H1 (cell line): Measurements from ENCODE around the gene EXD3. TPM values are rescaled to one million over a fixed set of nuclear protein-coding genes. Genes with fewer than 3 reads are reported as not detected.

ENCODE experiments used
- CTCF ChIA-PET: fragments of 300-600 bp; sonication (Branson Sonifier 250); formaldehyde crosslinking; loops from one replicate; lab custom pipeline; 2021; ENCODE audit not compliant: partially characterized antibody; lab: Charles Lee
- POLR2A ChIA-PET: fragments of 300-600 bp; sonication (Branson Sonifier 250); formaldehyde crosslinking; loops from one replicate; lab custom pipeline; 2021; ENCODE audit warnings: inconsistent platforms; ENCODE audit not compliant: partially characterized antibody; lab: Charles Lee
- DNase-seq, 2 experiments: peaks; one replicate each; pipeline versions ENCODE4 v3.0.0 to v3.0.0-alpha.2; 2010 to 2022; ENCODE audit warnings: low spot score in 2 of 2, low read depth in 1 of 2, mixed read lengths in 1 of 2
- FAIRE-seq: peaks from 2 replicates; lab custom pipeline; 2011; peaks lifted over from hg19 to GRCh38; lab: Jason Lieb, UNC
- H2AFZ ChIP-seq: 2 replicates; pipeline ENCODE4 v1.8.1; 2012; ENCODE audit warnings: low read length, inconsistent platforms
- H2AK5ac ChIP-seq: 2 replicates; pipeline ENCODE4 v1.6.1; 2013; ENCODE audit warnings: low read depth, low read length
- H2BK120ac ChIP-seq: replicated peaks from 2 replicates; pipeline ENCODE3; 2013; ENCODE audit warnings: low read depth, low read length, inconsistent platforms
- H2BK12ac ChIP-seq: 2 replicates; pipeline ENCODE4 v1.6.1; 2013; ENCODE audit warnings: low read depth, low read length
- H2BK15ac ChIP-seq: 2 replicates; pipeline ENCODE4 v1.6.1; 2013; ENCODE audit warnings: low read length
- H2BK20ac ChIP-seq: 2 replicates; pipeline ENCODE4 v1.6.1; 2013; ENCODE audit warnings: low read length
- H2BK5ac ChIP-seq: 2 replicates; pipeline ENCODE4 v1.6.1; 2013; ENCODE audit warnings: low read depth, low read length
- H3K14ac ChIP-seq: 2 replicates; pipeline ENCODE4 v1.6.1; 2013; ENCODE audit warnings: inconsistent platforms; ENCODE audit not compliant: insufficient read length
- H3K18ac ChIP-seq: 2 replicates; pipeline ENCODE4 v1.6.1; 2013; ENCODE audit warnings: low read length; ENCODE audit errors: extremely low read depth
- H3K23ac ChIP-seq: 2 replicates; pipeline ENCODE4 v1.6.1; 2013; ENCODE audit warnings: inconsistent platforms; ENCODE audit not compliant: insufficient read length
- H3K23me2 ChIP-seq: 2 replicates; pipeline ENCODE4 v1.6.1; 2013; ENCODE audit warnings: low read depth, low read length
- H3K27ac ChIP-seq: 2 replicates; pipeline ENCODE4 v1.6.1; 2011; ENCODE audit warnings: low read depth, low read length, inconsistent platforms
- H3K27me3 ChIP-seq, 4 experiments: replicated peaks in 1 of 4; 1 replicate in 1 of 4; 2 replicates in 3 of 4; pipeline versions ENCODE4 v1.6.1 to v1.8.1; 2011 to 2013; ENCODE audit warnings: low read length in 3 of 4, mild to moderate bottlenecking in 3 of 4, inconsistent platforms in 2 of 4, mixed read lengths in 2 of 4, moderate library complexity in 1 of 4; ENCODE audit not compliant: control insufficient read depth in 3 of 4, insufficient read depth in 3 of 4; ENCODE audit errors: extremely low read depth in 1 of 4
- H3K36me3 ChIP-seq, 4 experiments: 2 replicates each; pipeline versions ENCODE4 v1.6.1 to v1.8.1; 2011 to 2013; ENCODE audit warnings: mild to moderate bottlenecking in 4 of 4, low read length in 3 of 4, moderate library complexity in 2 of 4, control low read depth in 1 of 4, inconsistent platforms in 1 of 4; ENCODE audit not compliant: insufficient read depth in 4 of 4, control insufficient read depth in 2 of 4
- H3K4ac ChIP-seq: replicated peaks from 2 replicates; pipeline ENCODE3; 2013; ENCODE audit warnings: low read length, low read depth, mixed read lengths, inconsistent platforms; ENCODE audit not compliant: insufficient read length
- H3K4me1 ChIP-seq, 4 experiments: replicated peaks in 1 of 4; 1 replicate in 1 of 4; 2 replicates in 3 of 4; pipeline versions ENCODE4 v1.6.1 to v1.8.1; 2011 to 2013; ENCODE audit warnings: low read length in 3 of 4, inconsistent platforms in 2 of 4, mixed read lengths in 1 of 4; ENCODE audit not compliant: insufficient read depth in 4 of 4, control insufficient read depth in 3 of 4
- H3K4me2 ChIP-seq, 2 experiments: 2 replicates each; pipeline versions ENCODE4 v1.6.1 to v1.8.1; 2011 to 2013; ENCODE audit warnings: low read depth in 2 of 2, low read length in 2 of 2, control low read depth in 1 of 2, inconsistent platforms in 1 of 2, mild to moderate bottlenecking in 1 of 2; ENCODE audit not compliant: insufficient read depth in 1 of 2
- H3K4me3 ChIP-seq, 4 experiments: fragments of 200-600, 300-600 bp in 1 of 4; sonication (generic), shearing (Covaris generic), sonication (Bioruptor Twin) in 1 of 4; 2 replicates each; pipeline versions ENCODE4 v1.5.1 to v1.8.1; 2011 to 2016; ENCODE audit warnings: low read length in 4 of 4, low read depth in 3 of 4, control low read depth in 2 of 4, inconsistent platforms in 2 of 4, mild to moderate bottlenecking in 2 of 4, mixed read lengths in 1 of 4, moderate library complexity in 1 of 4; ENCODE audit not compliant: insufficient read depth in 2 of 4; ENCODE audit errors: extremely low read depth in 1 of 4
- H3K56ac ChIP-seq: replicated peaks from 2 replicates; pipeline ENCODE3; 2013; ENCODE audit warnings: low read depth, mild to moderate bottlenecking, mixed read lengths, low read length, inconsistent platforms; ENCODE audit not compliant: insufficient read length
- H3K79me1 ChIP-seq: 2 replicates; pipeline ENCODE4 v1.6.1; 2013; ENCODE audit warnings: low read depth, low read length, control low read depth
- H3K79me2 ChIP-seq, 2 experiments: 2 replicates each; pipeline versions ENCODE4 v1.6.1 to v1.8.1; 2012 to 2013; ENCODE audit warnings: low read length in 2 of 2, mild to moderate bottlenecking in 2 of 2, inconsistent platforms in 1 of 2; ENCODE audit not compliant: insufficient read depth in 2 of 2, control insufficient read depth in 1 of 2
- H3K9ac ChIP-seq, 4 experiments: replicated peaks in 1 of 4; 1 replicate in 1 of 4; 2 replicates in 3 of 4; pipeline versions ENCODE4 v1.6.1 to v1.8.1; 2011 to 2013; ENCODE audit warnings: low read depth in 3 of 4, low read length in 3 of 4, control low read depth in 2 of 4, mild to moderate bottlenecking in 2 of 4, moderate library complexity in 2 of 4, inconsistent platforms in 1 of 4; ENCODE audit errors: extremely low read depth in 1 of 4
- H3K9me3 ChIP-seq, 2 experiments: 2 replicates each; pipeline versions ENCODE4 v1.6.1 to v1.8.1; 2012 to 2013; ENCODE audit warnings: mild to moderate bottlenecking in 2 of 2, moderate library complexity in 2 of 2, control low read depth in 1 of 2, inconsistent platforms in 1 of 2, low read depth in 1 of 2, low read length in 1 of 2, mixed read lengths in 1 of 2; ENCODE audit not compliant: insufficient read depth in 2 of 2
- H4K20me1 ChIP-seq, 2 experiments: replicated peaks in 1 of 2; 2 replicates each; pipeline versions ENCODE3 to v1.8.1; 2011 to 2013; ENCODE audit warnings: inconsistent platforms in 2 of 2, low read length in 2 of 2, mild to moderate bottlenecking in 1 of 2; ENCODE audit not compliant: insufficient read depth in 2 of 2, control insufficient read depth in 1 of 2
- H4K5ac ChIP-seq: 2 replicates; pipeline ENCODE4 v1.6.1; 2013; ENCODE audit warnings: low read length, low read depth, mixed read lengths, inconsistent platforms; ENCODE audit not compliant: insufficient read length
- H4K8ac ChIP-seq: 2 replicates; pipeline ENCODE4 v1.8.0; 2013; ENCODE audit warnings: mild to moderate bottlenecking, moderate library complexity, low read length, inconsistent platforms; ENCODE audit not compliant: insufficient read depth; ENCODE audit errors: extremely low read depth
- H4K91ac ChIP-seq: replicated peaks from 2 replicates; pipeline ENCODE3; 2013; ENCODE audit warnings: low read length, mixed read lengths, inconsistent platforms; ENCODE audit not compliant: insufficient read length
- BCL11A ChIP-seq, 2 experiments: IDR thresholded peaks; one replicate each; pipeline ENCODE4 v1.6.1; 2011; ENCODE audit warnings: low read depth in 2 of 2, low read length in 2 of 2, mild to moderate bottlenecking in 2 of 2
- POLR2A ChIP-seq, 2 experiments: IDR thresholded peaks; 1 replicate in 1 of 2; 2 replicates in 1 of 2; pipeline ENCODE4 v1.6.1; 2011; ENCODE audit warnings: low read depth in 2 of 2, low read length in 2 of 2, mild to moderate bottlenecking in 2 of 2; ENCODE audit errors: control extremely low read depth in 1 of 2
- RBBP5 ChIP-seq: IDR thresholded peaks from 2 replicates; pipeline ENCODE4 v1.7.1; 2012; ENCODE audit warnings: low read depth, mild to moderate bottlenecking, inconsistent platforms, low read length, moderate library complexity, borderline replicate concordance
- SP4 ChIP-seq: IDR thresholded peaks from 2 replicates; pipeline ENCODE4 v1.6.1; 2012; ENCODE audit warnings: low read length, inconsistent platforms
- WGBS, 2 experiments: shearing (Covaris generic) in 1 of 2; methylation state at CpG; one replicate each; pipeline versions ENCODE4 v1.1.6 to v1.1.7; 2013 to 2015; ENCODE audit warnings: low lambda C conversion rate in 2 of 2, mixed read lengths in 2 of 2, inconsistent platforms in 1 of 2, low coverage in 1 of 2, missing lambda C conversion rate in 1 of 2; ENCODE audit not compliant: insufficient replicate concordance in 2 of 2, insufficient coverage in 1 of 2, insufficient read length in 1 of 2; ENCODE audit errors: extremely low coverage in 1 of 2, missing lambda C conversion rate in 1 of 2; 5-methylcytosine and 5-hydroxymethylcytosine counted together
- polyA plus RNA-seq, 7 experiments: library from polyadenylated mRNA; depleted of rRNA in 3 of 7; stranded (reverse) in 5 of 7; unstranded in 2 of 7; fragments of >200 nt in 5 of 7; fragments of 200-250 nt in 2 of 7; gene quantifications; 1 replicate in 5 of 7; 2 replicates in 1 of 7; 4 replicates in 1 of 7; pipeline versions ENCODE4 v1.2.1 to v1.2.3, GENCODE V29; 2011 to 2013; ENCODE audit warnings: missing spikeins in 2 of 7, mixed read lengths in 2 of 7
- total RNA-seq: library from RNA; stranded (reverse); fragmentation: NEBNext Ultra II Directional; extraction: Animal tissue kit (Norgen Biotek cat#: 25700); gene quantifications from 2 replicates; pipeline ENCODE4 v1.2.1, GENCODE V29; 2021

Gene EXD3
- total and polyA plus RNA-seq, 2 of the 8 experiments (the other 6 are each of a cell fraction or from before 2014, with no cell fraction given), result 7.2 to 9.4 TPM

DNA sequence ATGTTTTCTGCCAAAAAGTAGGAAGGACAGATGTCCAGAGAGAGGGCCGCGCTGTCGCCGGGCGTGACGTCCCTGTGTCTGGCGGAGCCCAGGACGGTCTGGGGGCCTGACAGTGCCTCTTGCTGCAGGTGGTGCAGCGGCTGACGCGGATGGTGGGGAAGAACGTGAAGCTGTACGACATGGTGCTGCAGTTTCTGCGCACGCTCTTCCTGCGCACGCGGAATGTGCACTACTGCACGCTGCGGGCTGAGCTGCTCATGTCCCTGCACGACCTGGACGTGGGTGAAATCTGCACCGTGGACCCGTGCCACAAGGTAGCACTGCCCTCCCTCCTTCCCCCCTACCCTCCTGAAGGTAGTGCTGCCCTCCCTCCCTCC is 160.1 kb downstream of the EXD3 start:
- ChIA-PET POLR2A (interaction anchor here (1.6 to 69.9 kb wide), 3 partner anchors 6 to 28 kb away, joined by 3 to 1462 read pairs (median 1462); partner anchors contain the start of genes CYSRT1, NDOR1, NELFB and RNF208), CTCF (interaction anchor here (1.0 to 5.3 kb wide), 5 partner anchors 10 to 26 kb away, joined by 3 to 29 read pairs (median 8); a partner anchor contains a TSS)

More for the DNA sequence above, 160.1 kb downstream of the EXD3 start:
- H3K79me1 ChIP-seq, result no peaks in the 10 kb centered on the region
- H2BK5ac ChIP-seq, result peak overlapping the region; percentile 73
- TF ChIP-seq RBBP5 (no peak), POLR2A (IDR thresholded peaks at IDR 0.05; ENCODE audit: control extremely low read depth in 1 of 2, low read depth in 2 of 2, low read length in 2 of 2) (no peak), SP4 (no peak), BCL11A (IDR thresholded peaks at IDR 0.05; ENCODE audit: low read depth in 2 of 2, low read length in 2 of 2) (no peak)
- H2BK15ac ChIP-seq, result no peak overlapping the region
- no peak for FAIRE-seq
- H3K27me3 ChIP-seq, result no peaks in the 10 kb centered on the region
- H2BK120ac ChIP-seq, result no peak overlapping the region
- no peak overlapping the region; the same call in 1 of the 2 replicates for H4K8ac ChIP-seq
- no peak overlapping the region for H3K4me3 ChIP-seq
- no peaks in the 10 kb centered on the region for H3K23me2 ChIP-seq
- H4K20me1 ChIP-seq, result peaks cover 0 to 9% of the 10 kb centered on the region in 2 experiments
- no peak overlapping the region for H2BK20ac ChIP-seq
- no peak overlapping the region for H3K4ac ChIP-seq
- H2BK12ac ChIP-seq, result no peak overlapping the region
- no peak overlapping the region for H3K23ac ChIP-seq
- no peak overlapping the region for H3K4me2 ChIP-seq
- no peak overlapping the region for H3K18ac ChIP-seq
- no peaks in the 10 kb centered on the region for H3K4me1 ChIP-seq
- peaks cover 9 to 34% (median 26%) of the 10 kb centered on the region in 4 experiments for H3K36me3 ChIP-seq
- 92% methylated on average over 24 of the region's 24 CpGs; no CpG with 5 or more reads in 1 of the 2 experiments for WGBS, 2 experiments
- H4K5ac ChIP-seq, result no peak overlapping the region
- no peaks in the 10 kb centered on the region for H3K9me3 ChIP-seq
- no peak for DNase-seq
- no peak overlapping the region for H3K14ac ChIP-seq
- no peaks in the 10 kb centered on the region for H3K79me2 ChIP-seq
- H3K9ac ChIP-seq, result no peak overlapping the region
- no peak overlapping the region for H4K91ac ChIP-seq
- H3K27ac ChIP-seq, result no peak overlapping the region
- no peak overlapping the region for H3K56ac ChIP-seq
- H2AK5ac ChIP-seq, result no peak overlapping the region
- no peak overlapping the region for H2AFZ ChIP-seq
